ENCODE measurements around the gene RNF149. TPM values are rescaled to one million over a fixed set of nuclear protein-coding genes. Genes with fewer than 3 reads are reported as not detected.

Gene RNF149
- total RNA-seq, 1 donor from 2014 or later: 27.4 TPM

GRCh38 chr2:101339266-101339880 lies 30.9 kb upstream of the RNF149 start:
- Mint-ChIP-seq H3K36me3 (ENCODE audit: low read depth) (no peaks in the 10 kb centered on the region), H3K4me1 (peaks cover 12% of the 10 kb centered on the region), H3K27ac (ENCODE audit: unreplicated experiment) (no peak overlapping the region), H3K27me3 (ENCODE audit: low read depth) (no peaks in the 10 kb centered on the region), H3K9me3 (no peaks in the 10 kb centered on the region), H3K4me3 (no peak overlapping the region)
- TF ChIP-seq, protein P1, sequence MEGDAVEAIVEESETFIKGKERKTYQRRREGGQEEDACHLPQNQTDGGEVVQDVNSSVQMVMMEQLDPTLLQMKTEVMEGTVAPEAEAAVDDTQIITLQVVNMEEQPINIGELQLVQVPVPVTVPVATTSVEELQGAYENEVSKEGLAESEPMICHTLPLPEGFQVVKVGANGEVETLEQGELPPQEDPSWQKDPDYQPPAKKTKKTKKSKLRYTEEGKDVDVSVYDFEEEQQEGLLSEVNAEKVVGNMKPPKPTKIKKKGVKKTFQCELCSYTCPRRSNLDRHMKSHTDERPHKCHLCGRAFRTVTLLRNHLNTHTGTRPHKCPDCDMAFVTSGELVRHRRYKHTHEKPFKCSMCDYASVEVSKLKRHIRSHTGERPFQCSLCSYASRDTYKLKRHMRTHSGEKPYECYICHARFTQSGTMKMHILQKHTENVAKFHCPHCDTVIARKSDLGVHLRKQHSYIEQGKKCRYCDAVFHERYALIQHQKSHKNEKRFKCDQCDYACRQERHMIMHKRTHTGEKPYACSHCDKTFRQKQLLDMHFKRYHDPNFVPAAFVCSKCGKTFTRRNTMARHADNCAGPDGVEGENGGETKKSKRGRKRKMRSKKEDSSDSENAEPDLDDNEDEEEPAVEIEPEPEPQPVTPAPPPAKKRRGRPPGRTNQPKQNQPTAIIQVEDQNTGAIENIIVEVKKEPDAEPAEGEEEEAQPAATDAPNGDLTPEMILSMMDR (conservative IDR thresholded peaks at IDR 0.05): no peak
- no peak for DNase-seq (ENCODE audit: low read depth, low spot score)

GRCh38 chr2:101337877-101338276 lies 29.4 kb upstream of the RNF149 start:
- Mint-ChIP-seq H3K27ac (ENCODE audit: unreplicated experiment) (no peak overlapping the region), H3K4me1 (peaks cover 12% of the 10 kb centered on the region), H3K27me3 (ENCODE audit: low read depth) (no peaks in the 10 kb centered on the region)

DNA sequence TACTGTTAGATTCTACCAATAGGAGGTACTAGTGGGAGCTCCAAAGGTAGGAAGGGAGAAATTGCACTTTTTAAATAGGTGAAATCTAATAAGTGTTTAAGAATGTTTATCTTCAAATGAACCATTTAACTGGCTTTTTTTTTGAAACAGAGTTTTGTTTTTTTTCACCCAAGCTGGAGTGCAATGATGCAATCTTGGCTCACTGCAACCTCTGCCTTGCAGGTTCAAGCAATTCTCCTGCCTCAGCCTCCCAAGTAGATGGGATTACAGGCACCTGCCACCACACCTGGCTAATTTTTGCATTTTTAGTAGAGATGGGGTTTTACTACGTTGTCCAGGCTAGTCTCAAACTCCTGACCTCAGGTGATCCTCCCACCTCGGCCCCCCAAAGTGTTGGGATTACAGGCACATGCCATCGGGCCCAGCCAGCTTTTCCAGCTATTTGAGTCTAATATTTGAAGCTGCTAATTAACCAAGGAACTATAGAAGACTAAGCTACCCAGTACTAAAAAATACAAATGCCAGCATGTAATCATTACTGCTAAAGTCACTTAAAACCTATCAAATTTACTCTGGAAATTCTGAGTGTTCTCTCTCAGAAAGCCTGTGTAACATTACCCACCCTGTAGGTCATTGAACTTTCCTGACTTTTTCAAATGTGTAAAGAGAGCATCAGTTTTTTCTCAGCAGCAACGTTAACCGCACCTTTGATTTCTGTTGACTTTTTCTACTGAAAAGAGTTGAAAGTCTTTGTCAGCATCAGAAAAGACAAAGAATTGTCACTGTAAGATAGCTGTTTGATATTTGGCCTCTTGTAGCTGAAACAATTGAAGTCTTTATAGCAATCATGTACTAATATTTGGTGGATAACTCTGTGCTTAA lies 24.6 kb upstream of the RNF149 start:
- Mint-ChIP-seq H3K36me3 (ENCODE audit: low read depth) (no peaks in the 10 kb centered on the region), H3K27ac (ENCODE audit: unreplicated experiment) (no peak overlapping the region), H3K9me3 (no peaks in the 10 kb centered on the region), H3K4me1 (peaks cover 21% of the 10 kb centered on the region), H3K4me3 (no peak overlapping the region), H3K27me3 (ENCODE audit: low read depth) (no peaks in the 10 kb centered on the region)
- TF ChIP-seq, protein P1 (conservative IDR thresholded peaks at IDR 0.05): no peak
- no peak for DNase-seq (ENCODE audit: low read depth, low spot score)

More at GRCh38 chr2:101337877-101338276, 29.4 kb upstream of the RNF149 start:
- no peak for DNase-seq (ENCODE audit: low read depth, low spot score)
- no peak overlapping the region for H3K4me3 Mint-ChIP-seq
- TF ChIP-seq, protein P1 (conservative IDR thresholded peaks at IDR 0.05): no peak
- H3K36me3 Mint-ChIP-seq (ENCODE audit: low read depth): no peaks in the 10 kb centered on the region
- no peaks in the 10 kb centered on the region for H3K9me3 Mint-ChIP-seq

GRCh38 chr2:101331202-101331601 lies 22.7 kb upstream of the RNF149 start:
- Mint-ChIP-seq H3K27ac (ENCODE audit: unreplicated experiment) (peak overlapping the region; percentile 98), H3K4me3 (no peak overlapping the region), H3K9me3 (no peaks in the 10 kb centered on the region), H3K27me3 (ENCODE audit: low read depth) (no peaks in the 10 kb centered on the region), H3K4me1 (peaks cover 21% of the 10 kb centered on the region), H3K36me3 (ENCODE audit: low read depth) (no peaks in the 10 kb centered on the region)
- TF ChIP-seq, protein P1 (conservative IDR thresholded peaks at IDR 0.05): no peak
- DNase-seq (ENCODE audit: low read depth, low spot score): no peak

DNA sequence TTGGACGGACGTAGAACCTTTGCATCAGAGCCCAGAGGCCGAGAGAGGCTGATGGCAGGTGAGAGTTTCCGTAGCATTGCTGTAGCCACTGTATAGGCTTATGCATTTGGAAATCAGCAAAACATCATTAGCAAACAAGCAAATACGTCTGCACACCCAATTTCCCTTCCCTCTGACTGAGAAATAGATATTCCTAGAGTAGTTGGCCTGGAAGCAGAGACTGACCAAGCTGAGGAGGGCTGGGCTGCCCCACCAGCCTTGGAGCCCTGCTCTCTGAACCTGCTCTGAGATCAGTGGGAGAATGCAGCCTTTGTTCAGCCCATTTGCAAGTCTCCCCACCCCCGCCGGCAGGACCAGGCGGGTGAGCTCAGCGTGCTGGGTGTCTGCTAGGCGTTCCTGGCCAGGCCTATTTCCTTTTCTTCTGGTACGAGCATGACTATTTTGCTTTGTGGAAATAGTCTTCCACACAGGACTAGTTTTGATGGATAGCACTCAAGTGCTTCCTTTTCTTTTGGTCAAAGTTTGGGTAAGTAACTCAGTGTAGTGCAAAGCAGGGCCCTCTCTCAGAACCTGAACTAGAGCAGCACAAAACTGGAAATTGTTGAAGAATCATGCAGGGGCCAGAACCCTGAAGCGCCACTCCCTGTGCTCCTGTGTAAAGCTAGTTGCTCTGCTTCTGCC lies 21.9 kb upstream of the RNF149 start:
- H3K27me3 Mint-ChIP-seq (ENCODE audit: low read depth): no peaks in the 10 kb centered on the region
- H3K4me1 Mint-ChIP-seq: peaks cover 21% of the 10 kb centered on the region
- TF ChIP-seq, protein P1 (conservative IDR thresholded peaks at IDR 0.05): no peak
- H3K27ac Mint-ChIP-seq (ENCODE audit: unreplicated experiment): peak overlapping the region; percentile 98
- DNase-seq (ENCODE audit: low read depth, low spot score): peak; percentile 47
- H3K36me3 Mint-ChIP-seq (ENCODE audit: low read depth): no peaks in the 10 kb centered on the region
- H3K4me3 Mint-ChIP-seq: no peak overlapping the region
- no peaks in the 10 kb centered on the region for H3K9me3 Mint-ChIP-seq
